ENCODE results near the gene PAQR8. TPM values are rescaled to one million over a fixed set of nuclear protein-coding genes. Genes with fewer than 3 reads are reported as not detected.

PAQR8 gene
- total and polyA plus RNA-seq, 2 of the 13 experiments (the other 11 are each of a cell fraction or from before 2014, with no cell fraction given): 37.7 to 50.7 TPM

DNA sequence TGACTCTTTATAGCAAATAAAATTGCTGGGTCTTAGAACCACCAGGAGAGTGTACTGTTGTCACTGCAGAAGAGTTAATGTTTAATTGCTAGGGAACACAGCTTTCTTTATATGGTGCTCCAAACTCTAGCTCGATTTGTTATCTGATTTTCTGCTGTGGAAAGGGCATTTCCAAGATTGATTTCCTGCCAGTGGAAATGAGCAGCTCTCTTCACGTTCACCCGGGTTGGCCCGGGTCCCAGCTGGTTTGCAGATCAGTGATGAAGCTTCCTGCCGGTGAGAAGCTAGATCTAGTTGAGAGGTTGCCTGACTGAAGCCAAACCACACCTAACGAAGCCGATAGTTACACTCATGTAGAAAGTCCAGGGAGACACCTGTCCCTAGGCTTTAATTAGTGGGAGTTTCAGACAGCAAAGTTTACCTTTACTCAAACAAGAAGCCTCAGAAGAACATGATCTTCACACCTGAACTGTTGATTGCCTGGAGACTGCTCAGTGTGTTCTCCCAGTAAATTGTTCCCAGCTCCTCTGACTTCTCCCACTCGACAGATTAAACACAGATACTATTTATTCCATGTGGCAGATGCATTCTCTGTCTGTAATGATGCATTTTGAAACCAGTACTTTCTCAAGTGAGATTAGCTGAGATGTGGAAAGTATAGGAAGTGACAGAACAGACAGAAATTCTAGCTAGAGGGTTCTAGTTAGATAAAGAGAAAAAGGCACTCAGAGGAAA lies 27.8 kb downstream of the PAQR8 start (continued):
- TF ChIP-seq KLF9 (CRISPR knock-in tag; IDR thresholded peaks at IDR 0.05; ENCODE audit: low read depth): peak; percentile 29; the same call in 1 of the 2 replicates
- TF ChIP-seq KDM1A (CRISPR knock-in tag; IDR thresholded peaks at IDR 0.05): no peak
- no peak for TF ChIP-seq ZNF34 (CRISPR knock-in tag; IDR thresholded peaks at IDR 0.05; ENCODE audit: borderline replicate concordance)
- TF ChIP-seq CREB1 (IDR thresholded peaks at IDR 0.05): no peak
- peak; percentile 40; the same call in 1 of the 2 replicates for TF ChIP-seq CREB1 (CRISPR knock-in tag; IDR thresholded peaks at IDR 0.05)
- TF ChIP-seq, protein P1, sequence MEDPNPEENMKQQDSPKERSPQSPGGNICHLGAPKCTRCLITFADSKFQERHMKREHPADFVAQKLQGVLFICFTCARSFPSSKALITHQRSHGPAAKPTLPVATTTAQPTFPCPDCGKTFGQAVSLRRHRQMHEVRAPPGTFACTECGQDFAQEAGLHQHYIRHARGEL (CRISPR knock-in tag; IDR thresholded peaks at IDR 0.05): no peak
- peak; percentile 53 for TF ChIP-seq NCOA2 (CRISPR knock-in tag; IDR thresholded peaks at IDR 0.05)
- TF ChIP-seq AHR (CRISPR knock-in tag; IDR thresholded peaks at IDR 0.05): 0 out of 2 replicates have a peak, but pooled peaks have one; percentile 46
- no peak for TF ChIP-seq SMARCC2 (IDR thresholded peaks at IDR 0.05)
- no peak for TF ChIP-seq ZNF274 (CRISPR knock-in tag; IDR thresholded peaks at IDR 0.05)
- peak in 1 of 2 experiments; percentile 34; a peak in 2 of 4 replicates for TF ChIP-seq POLR2A (IDR thresholded peaks at IDR 0.05; ENCODE audit: insufficient read depth in 1 of 2, low read depth in 2 of 2, low read length in 2 of 2)
- TF ChIP-seq ZNF501 (CRISPR knock-in tag; IDR thresholded peaks at IDR 0.05): 0 out of 2 replicates have a peak, but pooled peaks have one; percentile 57
- TF ChIP-seq HMG20A (CRISPR knock-in tag; IDR thresholded peaks at IDR 0.05; ENCODE audit: borderline replicate concordance): peak; percentile 45; the same call in 1 of the 2 replicates
- TF ChIP-seq ZMYM4 (CRISPR knock-in tag; IDR thresholded peaks at IDR 0.05): peak; percentile 94
- TF ChIP-seq ZNF496 (CRISPR knock-in tag; IDR thresholded peaks at IDR 0.05; ENCODE audit: insufficient replicate concordance): no peak
- TF ChIP-seq ZFP36L1 (CRISPR knock-in tag; IDR thresholded peaks at IDR 0.05): peak; percentile 89; the same call in 1 of the 2 replicates
- no peak for TF ChIP-seq ADNP (CRISPR knock-in tag; IDR thresholded peaks at IDR 0.05)
- TF ChIP-seq THYN1 (CRISPR knock-in tag; IDR thresholded peaks at IDR 0.05; ENCODE audit: borderline replicate concordance, low read depth): no peak
- TF ChIP-seq, protein P2, sequence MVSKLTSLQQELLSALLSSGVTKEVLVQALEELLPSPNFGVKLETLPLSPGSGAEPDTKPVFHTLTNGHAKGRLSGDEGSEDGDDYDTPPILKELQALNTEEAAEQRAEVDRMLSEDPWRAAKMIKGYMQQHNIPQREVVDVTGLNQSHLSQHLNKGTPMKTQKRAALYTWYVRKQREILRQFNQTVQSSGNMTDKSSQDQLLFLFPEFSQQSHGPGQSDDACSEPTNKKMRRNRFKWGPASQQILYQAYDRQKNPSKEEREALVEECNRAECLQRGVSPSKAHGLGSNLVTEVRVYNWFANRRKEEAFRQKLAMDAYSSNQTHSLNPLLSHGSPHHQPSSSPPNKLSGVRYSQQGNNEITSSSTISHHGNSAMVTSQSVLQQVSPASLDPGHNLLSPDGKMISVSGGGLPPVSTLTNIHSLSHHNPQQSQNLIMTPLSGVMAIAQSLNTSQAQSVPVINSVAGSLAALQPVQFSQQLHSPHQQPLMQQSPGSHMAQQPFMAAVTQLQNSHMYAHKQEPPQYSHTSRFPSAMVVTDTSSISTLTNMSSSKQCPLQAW (CRISPR knock-in tag; IDR thresholded peaks at IDR 0.05): peak; percentile 93
- TF ChIP-seq, protein P3, sequence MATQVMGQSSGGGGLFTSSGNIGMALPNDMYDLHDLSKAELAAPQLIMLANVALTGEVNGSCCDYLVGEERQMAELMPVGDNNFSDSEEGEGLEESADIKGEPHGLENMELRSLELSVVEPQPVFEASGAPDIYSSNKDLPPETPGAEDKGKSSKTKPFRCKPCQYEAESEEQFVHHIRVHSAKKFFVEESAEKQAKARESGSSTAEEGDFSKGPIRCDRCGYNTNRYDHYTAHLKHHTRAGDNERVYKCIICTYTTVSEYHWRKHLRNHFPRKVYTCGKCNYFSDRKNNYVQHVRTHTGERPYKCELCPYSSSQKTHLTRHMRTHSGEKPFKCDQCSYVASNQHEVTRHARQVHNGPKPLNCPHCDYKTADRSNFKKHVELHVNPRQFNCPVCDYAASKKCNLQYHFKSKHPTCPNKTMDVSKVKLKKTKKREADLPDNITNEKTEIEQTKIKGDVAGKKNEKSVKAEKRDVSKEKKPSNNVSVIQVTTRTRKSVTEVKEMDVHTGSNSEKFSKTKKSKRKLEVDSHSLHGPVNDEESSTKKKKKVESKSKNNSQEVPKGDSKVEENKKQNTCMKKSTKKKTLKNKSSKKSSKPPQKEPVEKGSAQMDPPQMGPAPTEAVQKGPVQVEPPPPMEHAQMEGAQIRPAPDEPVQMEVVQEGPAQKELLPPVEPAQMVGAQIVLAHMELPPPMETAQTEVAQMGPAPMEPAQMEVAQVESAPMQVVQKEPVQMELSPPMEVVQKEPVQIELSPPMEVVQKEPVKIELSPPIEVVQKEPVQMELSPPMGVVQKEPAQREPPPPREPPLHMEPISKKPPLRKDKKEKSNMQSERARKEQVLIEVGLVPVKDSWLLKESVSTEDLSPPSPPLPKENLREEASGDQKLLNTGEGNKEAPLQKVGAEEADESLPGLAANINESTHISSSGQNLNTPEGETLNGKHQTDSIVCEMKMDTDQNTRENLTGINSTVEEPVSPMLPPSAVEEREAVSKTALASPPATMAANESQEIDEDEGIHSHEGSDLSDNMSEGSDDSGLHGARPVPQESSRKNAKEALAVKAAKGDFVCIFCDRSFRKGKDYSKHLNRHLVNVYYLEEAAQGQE (IDR thresholded peaks at IDR 0.05; ENCODE audit: borderline replicate concordance in 1 of 2, low read depth in 1 of 2, low read length in 2 of 2): peak in 1 of 2 experiments; percentile 25; a peak in 1 of 4 replicates
- TF ChIP-seq JARID2 (CRISPR knock-in tag; IDR thresholded peaks at IDR 0.05; ENCODE audit: insufficient replicate concordance): no peak
- no peak for TF ChIP-seq ZNF569 (CRISPR knock-in tag; IDR thresholded peaks at IDR 0.05; ENCODE audit: borderline replicate concordance)
- TF ChIP-seq PHB2 (IDR thresholded peaks at IDR 0.05; ENCODE audit: partially characterized antibody): no peak
- peak; percentile 96 for TF ChIP-seq ZNF775 (CRISPR knock-in tag; IDR thresholded peaks at IDR 0.05; ENCODE audit: borderline replicate concordance)
